ENCODE results near the gene VLDLR. TPM values are rescaled to one million over a fixed set of nuclear protein-coding genes. Genes with fewer than 3 reads are reported as not detected.

VLDLR gene
- polyA plus RNA-seq, 1 donor (not counting 4 experiments of a cell fraction or from before 2014, with no cell fraction given) = 7.0 TPM

GRCh38 chr9:2610985-2611384 lies 10.6 kb upstream of the VLDLR start:
- Histone ChIP-seq H3K27ac (ENCODE audit: control insufficient read depth, insufficient read depth, low read length) (no peak overlapping the region), H3K4me1 (ENCODE audit: control insufficient read depth, extremely low read depth, insufficient read depth, low read length) (no peaks in the 10 kb centered on the region), H3K9ac (ENCODE audit: control insufficient read depth, extremely low read depth, insufficient read depth, low read length) (no peak overlapping the region), H3K79me2 (ENCODE audit: control insufficient read depth, insufficient read depth, low read length) (no peaks in the 10 kb centered on the region), H3K36me3 (ENCODE audit: control insufficient read depth in 2 of 2, extremely low read depth in 1 of 2, insufficient read depth in 2 of 2, low read length in 2 of 2) (no peaks in the 10 kb centered on the region), H2AFZ (ENCODE audit: control insufficient read depth, low read length) (no peak overlapping the region), H3K4me2 (ENCODE audit: control insufficient read depth, extremely low read depth, insufficient read depth, low read depth, low read length) (no peak overlapping the region), H3K4me3 (ENCODE audit: control insufficient read depth in 2 of 3, extremely low read depth in 1 of 3, insufficient read depth in 2 of 3, low read depth in 1 of 3, low read length in 3 of 3) (no peak overlapping the region), H3K9me1 (ENCODE audit: control insufficient read depth, extremely low read depth, insufficient read depth, low read length) (no peaks in the 10 kb centered on the region), H3K9me3 (ENCODE audit: control insufficient read depth, low read depth, low read length) (no peaks in the 10 kb centered on the region), H3K27me3 (ENCODE audit: control insufficient read depth, extremely low read depth, insufficient read depth, low read length) (no peaks in the 10 kb centered on the region), H4K20me1 (ENCODE audit: control insufficient read depth, extremely low read depth, insufficient read depth, low read length) (no peaks in the 10 kb centered on the region)
- DNase-seq (ENCODE audit: low read depth, low spot score) (no peak), FAIRE-seq (no peak)
- TF ChIP-seq CTCF (optimal IDR thresholded peaks at IDR 0.05 in 1 of 3, IDR thresholded peaks at IDR 0.05 in 1 of 3, conservative IDR thresholded peaks at IDR 0.05 in 1 of 3; ENCODE audit: extremely low read depth in 1 of 3, insufficient read depth in 2 of 3, low read length in 3 of 3) (no peak), EZH2 (IDR thresholded peaks at IDR 0.05; ENCODE audit: low read length) (no peak)
- dilution Hi-C loops (cut with MboI; ENCODE audit: extremely low pct_ligation_motif_present, low sequenced_read_pairs) = no loop called here

- no peak overlapping the region for H3K9ac ChIP-seq (ENCODE audit: control insufficient read depth, extremely low read depth, insufficient read depth, low read length)
- H4K20me1 ChIP-seq (ENCODE audit: control insufficient read depth, extremely low read depth, insufficient read depth, low read length) = no peaks in the 10 kb centered on the region
- no peak overlapping the region for H3K4me3 ChIP-seq (ENCODE audit: control insufficient read depth in 2 of 3, extremely low read depth in 1 of 3, insufficient read depth in 2 of 3, low read depth in 1 of 3, low read length in 3 of 3)
- no peak overlapping the region for H2AFZ ChIP-seq (ENCODE audit: control insufficient read depth, low read length)
- no peaks in the 10 kb centered on the region for H3K36me3 ChIP-seq (ENCODE audit: control insufficient read depth in 2 of 2, extremely low read depth in 1 of 2, insufficient read depth in 2 of 2, low read length in 2 of 2)
- H3K27me3 ChIP-seq (ENCODE audit: control insufficient read depth, extremely low read depth, insufficient read depth, low read length) = no peaks in the 10 kb centered on the region
- FAIRE-seq (no peak), DNase-seq (ENCODE audit: low read depth, low spot score) (no peak)
- dilution Hi-C loops (cut with MboI; ENCODE audit: extremely low pct_ligation_motif_present, low sequenced_read_pairs) = no loop called here
- TF ChIP-seq CTCF (optimal IDR thresholded peaks at IDR 0.05 in 1 of 3, IDR thresholded peaks at IDR 0.05 in 1 of 3, conservative IDR thresholded peaks at IDR 0.05 in 1 of 3; ENCODE audit: extremely low read depth in 1 of 3, insufficient read depth in 2 of 3, low read length in 3 of 3) (no peak), EZH2 (IDR thresholded peaks at IDR 0.05; ENCODE audit: low read length) (no peak)
- H3K4me2 ChIP-seq (ENCODE audit: control insufficient read depth, extremely low read depth, insufficient read depth, low read depth, low read length) = no peak overlapping the region
- H3K4me1 ChIP-seq (ENCODE audit: control insufficient read depth, extremely low read depth, insufficient read depth, low read length) = no peaks in the 10 kb centered on the region
- H3K9me3 ChIP-seq (ENCODE audit: control insufficient read depth, low read depth, low read length) = no peaks in the 10 kb centered on the region
- H3K9me1 ChIP-seq (ENCODE audit: control insufficient read depth, extremely low read depth, insufficient read depth, low read length) = no peaks in the 10 kb centered on the region
- H3K79me2 ChIP-seq (ENCODE audit: control insufficient read depth, insufficient read depth, low read length) = no peaks in the 10 kb centered on the region
- H3K27ac ChIP-seq (ENCODE audit: control insufficient read depth, insufficient read depth, low read length) = no peak overlapping the region
Observed at GRCh38 chr9:2611961-2612360, 9.6 kb upstream of the VLDLR start.

All from keratinocyte (primary cell).